ENCODE data around the gene RREB1.
A peak's percentile ranks its signal among the peaks of the same experiment; 100 is the strongest.

The RREB1 gene

DNA sequence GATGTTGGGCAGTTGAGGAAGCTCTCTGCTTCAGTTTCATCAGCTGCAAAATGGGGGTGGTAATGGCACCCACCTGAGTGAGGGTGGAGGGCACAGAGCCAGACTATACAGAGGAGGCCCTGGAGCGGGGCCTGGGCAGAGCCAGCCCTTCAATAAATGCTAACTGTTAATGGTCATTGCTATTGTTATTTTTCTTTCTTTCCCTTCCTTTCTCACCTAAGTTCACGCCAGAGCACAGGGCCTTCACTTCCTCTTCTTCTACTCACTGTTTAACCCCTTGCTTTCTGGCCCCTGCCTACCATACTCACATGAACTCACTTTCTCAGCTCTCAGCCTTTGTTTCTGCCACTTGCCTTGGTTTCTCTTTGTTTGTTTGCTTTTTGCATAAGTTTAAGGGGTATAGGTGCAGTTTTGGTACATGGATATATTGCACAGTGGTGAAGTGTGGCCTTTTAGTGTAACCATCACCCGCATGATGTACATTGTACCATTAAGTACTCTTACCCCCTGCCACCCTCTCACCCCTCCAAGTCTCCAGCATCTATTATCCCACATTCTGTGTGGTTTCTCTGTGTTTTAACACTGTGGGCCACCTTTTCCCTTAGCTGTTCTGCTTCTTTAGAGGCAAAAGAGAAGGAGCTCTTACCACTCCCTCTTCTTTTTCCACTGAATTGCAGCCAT lies 7.5 kb upstream of the RREB1 start:
- H3K27ac ChIP-seq (ENCODE audit: insufficient read depth, low read length, poor library complexity, severe bottlenecking), result no peak overlapping the region
- DNase-seq, result no peak
- no peaks in the 10 kb centered on the region for H3K9me3 ChIP-seq (ENCODE audit: control insufficient read depth, low read length)
- H3K27me3 ChIP-seq (replicated peaks; ENCODE audit: control insufficient read depth, insufficient read depth, low read length, poor library complexity, severe bottlenecking), result no peaks in the 10 kb centered on the region
- H3K36me3 ChIP-seq (ENCODE audit: control insufficient read depth, insufficient read depth, low read length), result no peaks in the 10 kb centered on the region
- H3K4me1 ChIP-seq (ENCODE audit: control insufficient read depth, insufficient read depth, low read length, poor library complexity, severe bottlenecking), result no peaks in the 10 kb centered on the region
- H3K4me3 ChIP-seq (ENCODE audit: insufficient read depth, low read depth, low read length, poor library complexity, severe bottlenecking), result no peak overlapping the region

DNA sequence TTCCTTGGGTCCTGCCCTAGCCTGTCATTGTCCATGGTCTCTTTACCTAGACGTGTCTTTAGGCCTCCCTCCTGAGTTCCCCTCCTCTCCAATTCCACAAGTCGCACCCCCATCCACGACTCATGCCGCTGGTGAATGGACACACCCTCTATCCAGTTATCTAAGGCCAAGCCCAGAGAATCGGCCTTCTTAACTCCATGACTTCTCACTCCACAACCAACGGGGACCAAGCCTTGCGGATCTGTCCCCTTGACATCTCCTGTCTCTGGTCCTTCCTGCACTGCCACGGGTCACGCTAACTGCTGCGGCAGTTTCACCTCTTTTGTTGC lies 7.0 kb upstream of the RREB1 start:
- Histone ChIP-seq H3K4me3 (ENCODE audit: insufficient read depth, low read depth, low read length, poor library complexity, severe bottlenecking) (no peak overlapping the region), H3K27ac (ENCODE audit: insufficient read depth, low read length, poor library complexity, severe bottlenecking) (no peak overlapping the region), H3K9me3 (ENCODE audit: control insufficient read depth, low read length) (no peaks in the 10 kb centered on the region), H3K4me1 (ENCODE audit: control insufficient read depth, insufficient read depth, low read length, poor library complexity, severe bottlenecking) (no peaks in the 10 kb centered on the region), H3K36me3 (ENCODE audit: control insufficient read depth, insufficient read depth, low read length) (no peaks in the 10 kb centered on the region), H3K27me3 (replicated peaks; ENCODE audit: control insufficient read depth, insufficient read depth, low read length, poor library complexity, severe bottlenecking) (no peaks in the 10 kb centered on the region)
- DNase-seq, result no peak

DNA sequence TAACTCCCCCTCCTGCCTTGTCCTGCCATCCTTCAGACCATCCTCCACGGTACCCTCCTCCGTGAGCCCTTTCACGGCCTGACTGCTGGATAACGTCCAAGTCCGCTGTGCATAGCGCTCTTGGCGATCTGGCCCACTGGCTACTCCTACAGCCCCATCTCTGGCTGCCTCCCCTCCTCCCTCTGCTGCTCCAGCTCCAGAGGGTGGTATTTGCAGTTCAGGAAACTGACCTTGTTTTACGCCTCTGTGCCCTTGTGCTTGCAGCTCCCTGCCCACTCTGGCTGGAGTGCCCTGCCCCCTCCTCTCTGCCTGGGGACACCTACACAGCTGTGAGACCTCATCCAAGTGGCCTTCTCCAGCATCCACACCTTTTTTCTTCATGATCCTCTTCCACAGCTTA lies 6.5 kb upstream of the RREB1 start:
- Histone ChIP-seq H3K27ac (ENCODE audit: insufficient read depth, low read length, poor library complexity, severe bottlenecking) (no peak overlapping the region), H3K9me3 (ENCODE audit: control insufficient read depth, low read length) (no peaks in the 10 kb centered on the region), H3K4me1 (ENCODE audit: control insufficient read depth, insufficient read depth, low read length, poor library complexity, severe bottlenecking) (no peaks in the 10 kb centered on the region), H3K4me3 (ENCODE audit: insufficient read depth, low read depth, low read length, poor library complexity, severe bottlenecking) (no peak overlapping the region), H3K36me3 (ENCODE audit: control insufficient read depth, insufficient read depth, low read length) (no peaks in the 10 kb centered on the region), H3K27me3 (replicated peaks; ENCODE audit: control insufficient read depth, insufficient read depth, low read length, poor library complexity, severe bottlenecking) (no peaks in the 10 kb centered on the region)
- DNase-seq, result no peak

DNA sequence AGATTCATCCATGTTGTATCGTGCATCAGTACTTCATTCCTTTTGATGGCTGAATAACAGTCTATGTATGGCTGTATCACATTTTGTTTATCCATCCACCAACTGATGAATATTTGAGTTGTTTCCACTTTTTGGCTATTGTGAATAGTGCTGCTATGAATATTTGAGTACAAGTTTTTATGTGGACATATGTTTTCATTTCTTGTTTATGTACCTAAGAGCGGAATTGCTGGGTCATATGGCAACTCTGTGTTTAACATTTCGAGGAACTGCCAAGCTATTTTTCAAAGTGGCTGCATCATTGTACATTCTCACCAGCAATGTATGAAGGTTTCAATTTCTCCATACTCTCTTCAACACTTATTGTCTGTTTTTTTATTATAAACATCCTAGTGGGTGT lies 3.0 kb upstream of the RREB1 start:
- Histone ChIP-seq H3K4me3 (ENCODE audit: insufficient read depth, low read depth, low read length, poor library complexity, severe bottlenecking) (no peak overlapping the region), H3K27ac (ENCODE audit: insufficient read depth, low read length, poor library complexity, severe bottlenecking) (no peak overlapping the region), H3K36me3 (ENCODE audit: control insufficient read depth, insufficient read depth, low read length) (no peaks in the 10 kb centered on the region), H3K9me3 (ENCODE audit: control insufficient read depth, low read length) (no peaks in the 10 kb centered on the region), H3K27me3 (replicated peaks; ENCODE audit: control insufficient read depth, insufficient read depth, low read length, poor library complexity, severe bottlenecking) (no peaks in the 10 kb centered on the region), H3K4me1 (ENCODE audit: control insufficient read depth, insufficient read depth, low read length, poor library complexity, severe bottlenecking) (no peaks in the 10 kb centered on the region)
- no peak for DNase-seq

DNA sequence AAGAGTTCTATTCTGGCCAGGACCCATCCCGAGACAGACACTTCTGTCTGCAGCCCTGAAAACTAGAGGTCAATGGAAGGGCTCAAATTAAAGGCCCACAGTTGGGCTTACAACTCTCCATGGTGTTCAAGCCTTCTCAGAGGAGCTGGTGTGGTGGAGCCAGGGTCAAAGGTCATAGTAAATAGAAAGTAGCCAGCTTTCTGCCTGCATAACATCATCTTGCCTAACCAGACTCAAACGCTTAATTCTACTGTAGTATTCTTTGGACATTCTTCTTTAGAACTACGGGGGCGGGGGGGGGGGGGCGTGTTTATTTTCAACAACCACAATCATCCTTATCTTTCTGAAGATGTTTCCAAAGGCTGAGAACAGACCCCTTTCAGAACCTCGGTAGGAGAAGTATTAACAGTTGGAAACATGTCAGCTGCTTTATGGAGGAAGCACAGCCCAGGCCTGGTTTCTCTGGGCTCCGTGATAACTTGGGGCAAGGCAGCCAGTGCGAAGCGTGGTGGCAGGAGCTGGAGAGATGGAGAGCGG lies 1.5 kb upstream of the RREB1 start:
- H3K4me1 ChIP-seq (ENCODE audit: control insufficient read depth, insufficient read depth, low read length, poor library complexity, severe bottlenecking), result peaks cover 3% of the 10 kb centered on the region
- H3K4me3 ChIP-seq (ENCODE audit: insufficient read depth, low read depth, low read length, poor library complexity, severe bottlenecking), result peak overlapping the region; percentile 76
- H3K36me3 ChIP-seq (ENCODE audit: control insufficient read depth, insufficient read depth, low read length), result no peaks in the 10 kb centered on the region
- DNase-seq, result no peak
- H3K27ac ChIP-seq (ENCODE audit: insufficient read depth, low read length, poor library complexity, severe bottlenecking), result peak overlapping the region; percentile 70
- H3K9me3 ChIP-seq (ENCODE audit: control insufficient read depth, low read length), result no peaks in the 10 kb centered on the region
- H3K27me3 ChIP-seq (replicated peaks; ENCODE audit: control insufficient read depth, insufficient read depth, low read length, poor library complexity, severe bottlenecking), result no peaks in the 10 kb centered on the region

DNA sequence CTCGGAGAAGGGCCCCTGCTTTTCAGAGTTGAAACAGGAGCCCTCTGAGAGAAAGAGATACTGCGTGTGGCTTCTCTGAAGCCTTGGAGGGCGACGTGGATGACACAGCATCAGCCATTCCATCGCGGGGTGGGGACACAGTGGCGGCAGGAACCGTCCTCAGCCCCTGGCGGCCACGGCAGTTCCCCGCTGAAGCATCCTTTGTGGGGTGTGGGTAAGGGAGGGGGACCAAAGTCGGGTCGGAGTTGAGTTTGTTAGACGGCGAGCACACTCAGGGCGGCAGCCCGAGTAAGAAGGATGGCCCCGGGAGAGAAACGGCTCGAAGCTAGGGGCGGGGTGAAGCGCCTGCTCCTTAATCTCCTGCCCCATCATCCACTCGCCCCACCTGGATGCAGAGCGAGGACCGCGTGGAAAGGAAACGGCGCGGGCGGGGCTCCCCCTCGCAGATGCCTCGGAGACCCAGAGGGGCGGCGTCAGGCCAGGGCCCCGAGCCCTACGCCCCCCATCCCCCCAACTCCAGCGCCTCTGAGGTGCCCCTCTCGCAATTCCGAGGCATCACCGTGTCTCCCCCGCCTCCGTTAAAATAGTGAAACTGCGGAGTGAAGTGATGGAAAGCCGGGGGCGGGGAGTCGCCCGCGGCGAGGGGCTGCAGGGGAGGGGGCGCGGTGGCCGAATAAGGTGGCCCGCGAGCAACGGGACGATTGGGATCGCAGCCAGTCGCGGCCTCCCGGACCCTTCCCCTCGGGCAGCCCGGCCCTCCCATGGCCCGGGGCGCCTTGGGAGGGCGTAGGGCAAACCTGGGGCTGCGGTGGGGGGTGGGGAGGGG lies 796 bp upstream of the RREB1 start:
- Histone ChIP-seq H3K9me3 (ENCODE audit: control insufficient read depth, low read length) (no peaks in the 10 kb centered on the region), H3K4me1 (ENCODE audit: control insufficient read depth, insufficient read depth, low read length, poor library complexity, severe bottlenecking) (peaks cover 3% of the 10 kb centered on the region), H3K4me3 (ENCODE audit: insufficient read depth, low read depth, low read length, poor library complexity, severe bottlenecking) (peak overlapping the region; percentile 76), H3K27ac (ENCODE audit: insufficient read depth, low read length, poor library complexity, severe bottlenecking) (peak overlapping the region; percentile 70), H3K36me3 (ENCODE audit: control insufficient read depth, insufficient read depth, low read length) (no peaks in the 10 kb centered on the region), H3K27me3 (replicated peaks; ENCODE audit: control insufficient read depth, insufficient read depth, low read length, poor library complexity, severe bottlenecking) (no peaks in the 10 kb centered on the region)
- DNase-seq, result peak; percentile 34 to 55 (median 52)

DNA sequence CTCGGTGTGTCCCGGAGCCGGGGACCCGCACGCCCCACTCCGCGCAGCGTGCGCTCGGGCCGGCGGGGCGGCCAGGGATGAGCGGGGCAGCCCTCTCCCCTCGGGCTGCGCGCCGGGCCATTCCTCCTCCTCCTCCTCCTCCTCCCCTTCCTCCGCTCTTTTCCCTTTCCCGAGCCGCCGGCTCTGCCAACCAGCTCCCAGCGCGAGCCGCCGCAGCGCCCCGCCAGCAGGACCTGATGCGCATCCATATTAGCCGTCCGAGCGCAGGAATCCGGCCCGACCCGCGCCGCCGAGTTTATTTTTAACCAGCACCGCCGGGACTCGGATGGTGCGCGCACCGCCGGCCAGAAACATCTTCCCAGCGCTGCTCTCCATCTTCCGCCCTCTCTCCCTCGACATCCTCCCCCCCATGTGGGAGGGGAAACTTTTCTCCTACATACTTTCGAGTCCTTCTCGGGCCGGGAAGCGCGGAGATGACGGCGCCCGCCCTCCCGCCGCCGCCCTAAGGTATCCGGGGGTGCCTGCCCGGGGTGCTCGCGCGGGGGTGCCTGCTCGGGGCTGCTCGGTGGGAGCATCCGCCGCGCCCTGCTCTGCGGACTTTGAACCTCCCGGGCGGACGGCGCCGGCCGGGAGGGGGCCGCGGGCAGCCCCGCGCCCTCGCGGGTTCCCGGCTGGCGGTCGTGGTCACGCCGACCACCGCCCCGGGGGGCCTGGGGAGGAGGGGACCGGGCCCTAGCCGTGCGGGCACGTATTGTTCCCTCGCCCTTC lies 619 bp downstream of the RREB1 start:
- peak in 2 of 3 donors; percentile 21 to 23 for DNase-seq
- peak overlapping the region; percentile 70 for H3K27ac ChIP-seq (ENCODE audit: insufficient read depth, low read length, poor library complexity, severe bottlenecking)
- no peaks in the 10 kb centered on the region for H3K27me3 ChIP-seq (replicated peaks; ENCODE audit: control insufficient read depth, insufficient read depth, low read length, poor library complexity, severe bottlenecking)
- H3K9me3 ChIP-seq (ENCODE audit: control insufficient read depth, low read length), result no peaks in the 10 kb centered on the region
- no peaks in the 10 kb centered on the region for H3K36me3 ChIP-seq (ENCODE audit: control insufficient read depth, insufficient read depth, low read length)
- H3K4me1 ChIP-seq (ENCODE audit: control insufficient read depth, insufficient read depth, low read length, poor library complexity, severe bottlenecking), result peaks cover 3% of the 10 kb centered on the region
- peak overlapping the region; percentile 76 for H3K4me3 ChIP-seq (ENCODE audit: insufficient read depth, low read depth, low read length, poor library complexity, severe bottlenecking)

DNA sequence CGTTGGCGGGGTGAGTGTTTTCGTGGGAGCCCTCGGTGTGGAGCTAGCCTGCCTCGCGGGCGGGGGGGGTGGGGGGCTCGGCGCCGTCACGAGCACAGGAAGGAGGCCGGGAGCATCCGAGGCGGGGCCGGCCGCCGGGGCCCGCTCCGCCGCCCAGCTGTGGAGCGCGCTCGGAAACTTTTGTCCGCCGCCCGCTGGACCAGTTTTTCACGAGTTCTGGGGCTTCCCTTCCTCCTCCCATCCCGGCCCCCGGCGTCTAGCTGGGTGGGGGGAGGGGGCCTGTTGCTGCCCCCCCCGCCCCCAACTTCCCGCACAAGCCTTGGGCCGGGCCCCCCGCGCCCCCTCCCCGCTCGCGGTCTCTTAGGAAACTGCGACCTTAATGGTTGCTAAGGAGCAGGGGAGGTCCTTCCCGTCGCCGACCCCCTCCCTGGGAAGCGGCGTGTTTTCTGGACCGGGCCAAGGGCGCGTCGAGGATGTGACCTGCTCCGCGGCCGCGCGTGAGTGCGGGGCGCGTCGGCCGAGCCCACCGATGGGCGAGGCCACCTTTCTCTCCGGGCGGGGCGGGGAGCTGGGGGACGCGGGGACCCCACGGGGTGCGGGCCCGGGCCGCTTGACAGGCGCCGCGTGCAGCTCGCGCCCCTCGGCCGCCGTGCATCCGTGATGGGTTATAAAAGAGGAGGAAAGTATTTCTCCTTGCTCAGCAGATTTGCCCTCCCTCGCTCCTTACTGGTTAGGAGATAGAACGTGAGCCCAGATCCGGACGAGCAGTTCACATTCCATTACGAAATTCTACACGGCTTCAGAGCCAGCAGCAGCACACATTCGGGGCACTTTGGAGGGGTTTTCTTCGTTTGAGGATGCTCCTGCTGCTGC lies 1.4 kb downstream of the RREB1 start:
- Histone ChIP-seq H3K36me3 (ENCODE audit: control insufficient read depth, insufficient read depth, low read length) (no peaks in the 10 kb centered on the region), H3K27ac (ENCODE audit: insufficient read depth, low read length, poor library complexity, severe bottlenecking) (peak overlapping the region; percentile 70), H3K4me3 (ENCODE audit: insufficient read depth, low read depth, low read length, poor library complexity, severe bottlenecking) (peak overlapping the region; percentile 76), H3K27me3 (replicated peaks; ENCODE audit: control insufficient read depth, insufficient read depth, low read length, poor library complexity, severe bottlenecking) (no peaks in the 10 kb centered on the region), H3K9me3 (ENCODE audit: control insufficient read depth, low read length) (no peaks in the 10 kb centered on the region), H3K4me1 (ENCODE audit: control insufficient read depth, insufficient read depth, low read length, poor library complexity, severe bottlenecking) (peaks cover 6% of the 10 kb centered on the region)
- peak in 2 of 3 donors; percentile 18 to 22 for DNase-seq

DNA sequence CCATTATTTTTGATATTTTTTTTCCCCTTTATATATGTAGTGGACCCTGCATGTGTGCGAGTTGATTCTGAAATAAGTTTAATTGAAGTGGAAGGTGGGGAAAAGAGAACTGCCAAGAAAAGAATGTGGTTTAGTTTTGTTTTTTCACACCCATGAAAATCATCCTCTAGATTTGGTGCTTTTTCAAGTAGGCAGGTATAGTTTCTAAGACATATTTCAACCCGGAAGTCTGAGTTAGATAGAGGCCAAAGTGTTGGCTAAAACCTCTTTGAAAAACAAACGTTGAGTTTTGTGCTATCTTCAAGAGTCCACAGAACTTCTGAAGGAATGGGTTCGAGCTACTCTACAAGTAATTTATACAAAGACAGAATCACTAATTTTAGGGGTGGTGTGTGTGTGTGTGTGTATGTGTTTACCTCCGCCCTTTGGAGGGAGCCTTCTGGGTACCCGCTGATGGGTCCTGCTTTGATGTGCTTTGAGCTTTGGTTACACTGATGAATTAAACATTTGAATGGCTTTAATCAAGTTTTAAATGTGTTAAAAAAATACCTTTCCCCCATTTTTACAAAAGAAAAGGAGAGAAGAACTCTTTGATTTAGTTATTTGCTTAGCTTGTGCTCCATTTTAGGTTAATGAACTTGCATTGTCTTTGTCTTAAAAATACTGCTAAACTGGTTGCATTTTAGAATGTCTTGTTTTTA lies 2.5 kb downstream of the RREB1 start:
- peak overlapping the region; percentile 76 for H3K4me3 ChIP-seq (ENCODE audit: insufficient read depth, low read depth, low read length, poor library complexity, severe bottlenecking)
- H3K36me3 ChIP-seq (ENCODE audit: control insufficient read depth, insufficient read depth, low read length), result no peaks in the 10 kb centered on the region
- peak overlapping the region; percentile 70 for H3K27ac ChIP-seq (ENCODE audit: insufficient read depth, low read length, poor library complexity, severe bottlenecking)
- no peaks in the 10 kb centered on the region for H3K9me3 ChIP-seq (ENCODE audit: control insufficient read depth, low read length)
- H3K27me3 ChIP-seq (replicated peaks; ENCODE audit: control insufficient read depth, insufficient read depth, low read length, poor library complexity, severe bottlenecking), result no peaks in the 10 kb centered on the region
- H3K4me1 ChIP-seq (ENCODE audit: control insufficient read depth, insufficient read depth, low read length, poor library complexity, severe bottlenecking), result peaks cover 8% of the 10 kb centered on the region
- no peak for DNase-seq

All from effector memory CD4-positive, alpha-beta T cell (primary cell).